ENCODE measurements around the gene TM9SF4.
A peak's percentile ranks its signal among the peaks of the same experiment; 100 is the strongest.

TM9SF4 gene

GRCh38 chr20:32091888-32092346 is 17.6 kb upstream of the TM9SF4 start:
- no peak overlapping the region for H3K4me3 ChIP-seq (ENCODE audit: low read depth, low read length)
- TF ChIP-seq, protein P1, sequence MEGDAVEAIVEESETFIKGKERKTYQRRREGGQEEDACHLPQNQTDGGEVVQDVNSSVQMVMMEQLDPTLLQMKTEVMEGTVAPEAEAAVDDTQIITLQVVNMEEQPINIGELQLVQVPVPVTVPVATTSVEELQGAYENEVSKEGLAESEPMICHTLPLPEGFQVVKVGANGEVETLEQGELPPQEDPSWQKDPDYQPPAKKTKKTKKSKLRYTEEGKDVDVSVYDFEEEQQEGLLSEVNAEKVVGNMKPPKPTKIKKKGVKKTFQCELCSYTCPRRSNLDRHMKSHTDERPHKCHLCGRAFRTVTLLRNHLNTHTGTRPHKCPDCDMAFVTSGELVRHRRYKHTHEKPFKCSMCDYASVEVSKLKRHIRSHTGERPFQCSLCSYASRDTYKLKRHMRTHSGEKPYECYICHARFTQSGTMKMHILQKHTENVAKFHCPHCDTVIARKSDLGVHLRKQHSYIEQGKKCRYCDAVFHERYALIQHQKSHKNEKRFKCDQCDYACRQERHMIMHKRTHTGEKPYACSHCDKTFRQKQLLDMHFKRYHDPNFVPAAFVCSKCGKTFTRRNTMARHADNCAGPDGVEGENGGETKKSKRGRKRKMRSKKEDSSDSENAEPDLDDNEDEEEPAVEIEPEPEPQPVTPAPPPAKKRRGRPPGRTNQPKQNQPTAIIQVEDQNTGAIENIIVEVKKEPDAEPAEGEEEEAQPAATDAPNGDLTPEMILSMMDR (IDR thresholded peaks at IDR 0.05; ENCODE audit: low read depth, low read length): peak; percentile 91

DNA sequence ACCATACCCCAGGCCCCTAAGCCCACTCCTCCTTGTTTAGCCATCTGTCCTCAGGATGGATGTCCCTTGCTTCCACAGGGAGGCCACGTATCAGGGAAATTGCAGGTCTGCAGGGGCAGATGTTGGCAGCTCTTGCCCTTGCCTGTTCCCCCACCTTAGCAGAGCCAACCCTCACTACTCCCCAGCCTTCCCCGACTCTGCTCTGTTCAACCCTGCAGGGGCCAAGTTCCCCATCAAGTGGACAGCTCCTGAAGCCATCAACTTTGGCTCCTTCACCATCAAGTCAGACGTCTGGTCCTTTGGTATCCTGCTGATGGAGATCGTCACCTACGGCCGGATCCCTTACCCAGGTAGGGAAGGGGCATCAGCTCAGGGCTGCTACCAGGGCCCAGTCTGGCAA is 10.7 kb upstream of the TM9SF4 start:
- no peak overlapping the region for H3K4me3 ChIP-seq (ENCODE audit: low read depth, low read length)
- TF ChIP-seq, protein P1 (IDR thresholded peaks at IDR 0.05; ENCODE audit: low read depth, low read length): no peak

- TF ChIP-seq, protein P1 (IDR thresholded peaks at IDR 0.05; ENCODE audit: low read depth, low read length): no peak
- peak overlapping the region; percentile 97 for H3K4me3 ChIP-seq (ENCODE audit: low read depth, low read length)
Measured at GRCh38 chr20:32108814-32109391, 611 bp upstream of the TM9SF4 start.

DNA sequence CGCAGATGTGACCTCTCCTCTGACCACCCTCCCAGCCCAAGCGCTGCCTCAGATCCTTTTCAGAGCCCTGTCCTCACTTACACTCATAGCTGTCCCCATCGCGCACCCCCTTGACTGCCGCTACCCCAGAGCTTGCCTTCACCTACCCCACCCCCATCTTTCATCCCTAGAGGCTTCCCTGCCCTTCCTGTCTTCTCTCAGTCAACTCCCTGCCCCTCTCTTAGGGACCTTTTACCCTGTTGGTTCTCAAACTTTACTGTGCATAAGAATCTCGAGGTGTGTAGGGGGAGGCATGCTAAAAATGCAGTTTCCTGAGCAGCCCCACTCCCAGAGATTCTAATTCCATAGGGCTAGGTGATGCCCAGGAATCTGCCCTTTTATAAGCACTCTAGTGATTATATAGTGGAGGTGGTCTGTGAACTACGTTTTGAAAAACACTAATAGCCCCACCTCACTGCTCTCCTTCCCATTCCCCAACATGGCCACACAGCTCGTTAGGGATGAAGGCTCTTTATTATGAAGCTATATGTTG is 725 bp downstream of the TM9SF4 start:
- TF ChIP-seq, protein P1 (IDR thresholded peaks at IDR 0.05; ENCODE audit: low read depth, low read length): no peak
- peak overlapping the region; percentile 97 for H3K4me3 ChIP-seq (ENCODE audit: low read depth, low read length)

GRCh38 chr20:32110727-32111126 is 1.2 kb downstream of the TM9SF4 start:
- peak overlapping the region; percentile 97 for H3K4me3 ChIP-seq (ENCODE audit: low read depth, low read length)
- TF ChIP-seq, protein P1 (IDR thresholded peaks at IDR 0.05; ENCODE audit: low read depth, low read length): no peak

- H3K4me3 ChIP-seq (ENCODE audit: low read depth, low read length): no peak overlapping the region
Measured at GRCh38 chr20:32111156-32111686, 1.7 kb downstream of the TM9SF4 start.

DNA sequence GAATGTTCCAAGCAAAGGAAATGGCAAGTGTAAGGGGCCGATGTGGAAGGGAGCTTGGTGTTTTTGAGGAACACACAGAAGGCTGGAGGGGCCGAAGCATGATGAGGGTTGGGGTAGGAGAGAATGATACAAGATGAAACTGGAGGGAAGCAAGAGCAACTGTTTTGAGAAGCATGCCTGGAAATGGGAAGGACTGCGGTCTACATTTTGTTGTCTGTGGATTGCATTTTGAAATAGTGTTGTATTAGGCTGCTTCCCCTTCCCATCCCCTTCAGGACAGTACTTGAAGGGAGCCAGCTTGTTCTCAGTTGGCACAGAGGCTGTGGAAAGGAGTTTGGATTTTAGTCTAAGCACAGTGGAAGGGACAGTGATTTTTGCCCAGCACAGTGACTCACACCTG is 2.2 kb downstream of the TM9SF4 start:
- TF ChIP-seq, protein P1 (IDR thresholded peaks at IDR 0.05; ENCODE audit: low read depth, low read length): no peak
- no peak overlapping the region for H3K4me3 ChIP-seq (ENCODE audit: low read depth, low read length)

More at GRCh38 chr20:32111156-32111686, 1.7 kb downstream of the TM9SF4 start:
- TF ChIP-seq, protein P1 (IDR thresholded peaks at IDR 0.05; ENCODE audit: low read depth, low read length): no peak

Data from WI38 (cell line).